Astrocyte (in vitro differentiated cells and primary cell): ENCODE data around the gene TDRD12. TPM values are rescaled to one million over a fixed set of nuclear protein-coding genes. Genes with fewer than 3 reads are reported as not detected.

ENCODE experiments used
- DNase-seq: peaks from one replicate; pipeline ENCODE4 v3.0.0-alpha.2; 2010; ENCODE audit warnings: low read depth
- FAIRE-seq: peaks from 2 replicates; lab custom pipeline; 2011; peaks lifted over from hg19 to GRCh38; lab: Jason Lieb, UNC
- H2AFZ ChIP-seq: 2 replicates; pipeline ENCODE4 v1.6.0; 2012; ENCODE audit warnings: low read depth, low read length, inconsistent platforms
- H3K27ac ChIP-seq: 2 replicates; pipeline ENCODE4 v1.5.1; 2011; ENCODE audit warnings: low read depth, low read length, inconsistent platforms
- H3K27me3 ChIP-seq: 2 replicates; pipeline ENCODE4 v1.6.0; 2011; ENCODE audit warnings: low read length, inconsistent platforms; ENCODE audit not compliant: insufficient read depth
- H3K36me3 ChIP-seq: 2 replicates; pipeline ENCODE4 v1.5.1; 2011; ENCODE audit warnings: low read length, inconsistent platforms; ENCODE audit not compliant: insufficient read depth
- H3K4me1 ChIP-seq: 2 replicates; pipeline ENCODE4 v1.5.1; 2011; ENCODE audit warnings: low read length, inconsistent platforms; ENCODE audit not compliant: insufficient read depth
- H3K4me2 ChIP-seq: 2 replicates; pipeline ENCODE4 v1.6.0; 2012; ENCODE audit warnings: low read length, inconsistent platforms
- H3K4me3 ChIP-seq: 2 replicates; pipeline ENCODE4 v1.5.1; 2011; ENCODE audit warnings: low read depth, mild to moderate bottlenecking, low read length, inconsistent platforms; ENCODE audit not compliant: insufficient read depth
- H3K79me2 ChIP-seq: 2 replicates; pipeline ENCODE4 v1.6.0; 2012; ENCODE audit warnings: mild to moderate bottlenecking, low read length, inconsistent platforms; ENCODE audit not compliant: insufficient read depth
- H3K9ac ChIP-seq: 2 replicates; pipeline ENCODE4 v1.6.0; 2012; ENCODE audit warnings: mild to moderate bottlenecking, low read length, inconsistent platforms
- H3K9me3 ChIP-seq: 2 replicates; pipeline ENCODE4 v1.5.1; 2012; ENCODE audit warnings: low read depth, mild to moderate bottlenecking, low read length, inconsistent platforms; ENCODE audit not compliant: insufficient read depth
- H4K20me1 ChIP-seq: 2 replicates; pipeline ENCODE4 v1.6.0; 2012; ENCODE audit warnings: low read length, inconsistent platforms; ENCODE audit not compliant: insufficient read depth
- H3K27ac Mint-ChIP-seq: one replicate; pipeline ENCODE4 v1.8.0; 2021; ENCODE audit warnings: mild to moderate bottlenecking, mixed read lengths; ENCODE audit not compliant: unreplicated experiment
- H3K27me3 Mint-ChIP-seq: one replicate; pipeline ENCODE4 v1.8.0; 2021; ENCODE audit warnings: low read depth, mixed read lengths; ENCODE audit not compliant: unreplicated experiment
- H3K36me3 Mint-ChIP-seq: one replicate; pipeline ENCODE4 v1.8.0; 2021; ENCODE audit warnings: low read depth, mixed read lengths; ENCODE audit not compliant: unreplicated experiment
- H3K4me1 Mint-ChIP-seq: one replicate; pipeline ENCODE4 v1.8.0; 2021; ENCODE audit warnings: low read depth, mixed read lengths; ENCODE audit not compliant: unreplicated experiment
- H3K4me3 Mint-ChIP-seq: one replicate; pipeline ENCODE4 v1.8.0; 2021; ENCODE audit warnings: mild to moderate bottlenecking, moderate library complexity, mixed read lengths; ENCODE audit not compliant: unreplicated experiment
- H3K9me3 Mint-ChIP-seq: one replicate; pipeline ENCODE4 v1.8.0; 2021; ENCODE audit warnings: mild to moderate bottlenecking, mixed read lengths; ENCODE audit not compliant: unreplicated experiment
- CTCF ChIP-seq: IDR thresholded peaks from 2 replicates; pipeline ENCODE4 v1.5.1; 2011; ENCODE audit warnings: low read depth, mild to moderate bottlenecking, inconsistent platforms, low read length, moderate library complexity; ENCODE audit not compliant: insufficient read depth
- EZH2 ChIP-seq: IDR thresholded peaks from 2 replicates; pipeline ENCODE4 v1.6.1; 2012; ENCODE audit warnings: mild to moderate bottlenecking, low read length, inconsistent platforms; ENCODE audit not compliant: insufficient read depth
- total RNA-seq: library from RNA; stranded (reverse); gene quantifications from 2 replicates; pipeline ENCODE4 v1.2.1, GENCODE V29; 2021

TDRD12 gene
- total RNA-seq, 1 donor from 2014 or later, result not detected

GRCh38 chr19:32750441-32751055 lies 31.0 kb downstream of the TDRD12 start:
- TF ChIP-seq CTCF (no peak), EZH2 (no peak)
- H3K36me3 Mint-ChIP-seq, result no peaks in the 10 kb centered on the region
- DNase-seq (no peak), FAIRE-seq (no peak)
- H3K36me3 ChIP-seq, result no peaks in the 10 kb centered on the region
- H3K27me3 Mint-ChIP-seq, result peaks cover 23% of the 10 kb centered on the region
- no peaks in the 10 kb centered on the region for H3K4me1 Mint-ChIP-seq
- H3K27me3 ChIP-seq, result peaks cover 2% of the 10 kb centered on the region
- no peak overlapping the region for H3K9ac ChIP-seq
- H3K4me3 ChIP-seq, result no peak overlapping the region
- no peak overlapping the region for H3K4me3 Mint-ChIP-seq
- no peak overlapping the region for H3K4me2 ChIP-seq
- no peaks in the 10 kb centered on the region for H3K9me3 ChIP-seq
- no peak overlapping the region for H2AFZ ChIP-seq
- no peak overlapping the region for H3K27ac Mint-ChIP-seq
- no peaks in the 10 kb centered on the region for H3K4me1 ChIP-seq
- H3K79me2 ChIP-seq, result no peaks in the 10 kb centered on the region
- no peaks in the 10 kb centered on the region for H4K20me1 ChIP-seq
- H3K9me3 Mint-ChIP-seq, result no peaks in the 10 kb centered on the region
- no peak overlapping the region for H3K27ac ChIP-seq

- H3K9me3 Mint-ChIP-seq, result no peaks in the 10 kb centered on the region
Observed at GRCh38 chr19:32751066-32751465, 31.5 kb downstream of the TDRD12 start.

More at GRCh38 chr19:32751066-32751465, 31.5 kb downstream of the TDRD12 start:
- no peak for DNase-seq
- no peak overlapping the region for H3K27ac Mint-ChIP-seq
- H3K4me3 ChIP-seq, result no peak overlapping the region
- no peak for TF ChIP-seq EZH2
- TF ChIP-seq CTCF, result no peak
- no peak for FAIRE-seq
- H3K4me3 Mint-ChIP-seq, result no peak overlapping the region
- H3K27me3 ChIP-seq, result peaks cover 2% of the 10 kb centered on the region
- no peak overlapping the region for H3K9ac ChIP-seq
- H3K4me2 ChIP-seq, result no peak overlapping the region
- H3K36me3 Mint-ChIP-seq, result no peaks in the 10 kb centered on the region
- H3K9me3 ChIP-seq, result no peaks in the 10 kb centered on the region
- H3K4me1 ChIP-seq, result no peaks in the 10 kb centered on the region
- no peak overlapping the region for H2AFZ ChIP-seq
- H3K36me3 ChIP-seq, result no peaks in the 10 kb centered on the region
- H4K20me1 ChIP-seq, result no peaks in the 10 kb centered on the region
- H3K79me2 ChIP-seq, result no peaks in the 10 kb centered on the region
- peaks cover 23% of the 10 kb centered on the region for H3K27me3 Mint-ChIP-seq
- H3K4me1 Mint-ChIP-seq, result no peaks in the 10 kb centered on the region
- no peak overlapping the region for H3K27ac ChIP-seq
